Stimulated activated CD8-positive, alpha-beta memory T cell treated with anti-CD3 and anti-CD28 coated beads, Interleukin-4, amount 100 ng/mL, for 1 hour (primary cell): Measurements from ENCODE around the gene TSHZ1.
"Not testable (repeated sequence)": the region's sequence is repeated elsewhere in the genome, so short reads cannot be mapped to it uniquely, and the experiment has no call there.

ENCODE experiments used
- DNase-seq, 2 donors: peaks; one replicate each; pipeline ENCODE4 v3.0.0-alpha.2; 2020; ENCODE audit warnings: low read depth in 2 of 2, low spot score in 1 of 2

The TSHZ1 gene

GRCh38 chr18:75183524-75183923 is 27.1 kb upstream of the TSHZ1 start:
- no peak for DNase-seq

GRCh38 chr18:75183973-75184493 is 26.6 kb upstream of the TSHZ1 start:
- no peak for DNase-seq

GRCh38 chr18:75185460-75185859 is 25.1 kb upstream of the TSHZ1 start:
- no peak for DNase-seq

GRCh38 chr18:75187702-75188101 is 22.9 kb upstream of the TSHZ1 start:
- not testable (repeated sequence) for DNase-seq

- DNase-seq = no peak
Measured at GRCh38 chr18:75189696-75190095, 20.9 kb upstream of the TSHZ1 start.

GRCh38 chr18:75192899-75193298 is 17.7 kb upstream of the TSHZ1 start:
- no peak for DNase-seq

GRCh38 chr18:75198036-75198435 is 12.6 kb upstream of the TSHZ1 start:
- DNase-seq = no peak

- DNase-seq = no peak
Measured at GRCh38 chr18:75199327-75199726, 11.3 kb upstream of the TSHZ1 start.

- no peak for DNase-seq
Measured at GRCh38 chr18:75200071-75200470, 10.5 kb upstream of the TSHZ1 start.

- no peak for DNase-seq
Measured at GRCh38 chr18:75200605-75201280, 9.9 kb upstream of the TSHZ1 start.

GRCh38 chr18:75201282-75202270 is 9.0 kb upstream of the TSHZ1 start:
- DNase-seq = no peak

GRCh38 chr18:75202696-75203365 is 7.8 kb upstream of the TSHZ1 start:
- DNase-seq = no peak

GRCh38 chr18:75203416-75204268 is 7.0 kb upstream of the TSHZ1 start:
- DNase-seq = no peak

- DNase-seq = no peak
Measured at GRCh38 chr18:75204269-75204731, 6.3 kb upstream of the TSHZ1 start.

GRCh38 chr18:75204732-75205513 is 5.7 kb upstream of the TSHZ1 start:
- no peak for DNase-seq

GRCh38 chr18:75205514-75206132 is 5.0 kb upstream of the TSHZ1 start:
- no peak for DNase-seq

- DNase-seq = no peak
Measured at GRCh38 chr18:75206452-75207309, 3.9 kb upstream of the TSHZ1 start.
